ENCODE data around the gene SPPL2B.

GRCh38 chr19:2356036-2356646, 27.7 kb downstream of the SPPL2B start:
- TF ChIP-seq, protein P1, sequence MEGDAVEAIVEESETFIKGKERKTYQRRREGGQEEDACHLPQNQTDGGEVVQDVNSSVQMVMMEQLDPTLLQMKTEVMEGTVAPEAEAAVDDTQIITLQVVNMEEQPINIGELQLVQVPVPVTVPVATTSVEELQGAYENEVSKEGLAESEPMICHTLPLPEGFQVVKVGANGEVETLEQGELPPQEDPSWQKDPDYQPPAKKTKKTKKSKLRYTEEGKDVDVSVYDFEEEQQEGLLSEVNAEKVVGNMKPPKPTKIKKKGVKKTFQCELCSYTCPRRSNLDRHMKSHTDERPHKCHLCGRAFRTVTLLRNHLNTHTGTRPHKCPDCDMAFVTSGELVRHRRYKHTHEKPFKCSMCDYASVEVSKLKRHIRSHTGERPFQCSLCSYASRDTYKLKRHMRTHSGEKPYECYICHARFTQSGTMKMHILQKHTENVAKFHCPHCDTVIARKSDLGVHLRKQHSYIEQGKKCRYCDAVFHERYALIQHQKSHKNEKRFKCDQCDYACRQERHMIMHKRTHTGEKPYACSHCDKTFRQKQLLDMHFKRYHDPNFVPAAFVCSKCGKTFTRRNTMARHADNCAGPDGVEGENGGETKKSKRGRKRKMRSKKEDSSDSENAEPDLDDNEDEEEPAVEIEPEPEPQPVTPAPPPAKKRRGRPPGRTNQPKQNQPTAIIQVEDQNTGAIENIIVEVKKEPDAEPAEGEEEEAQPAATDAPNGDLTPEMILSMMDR (IDR thresholded peaks at IDR 0.05), result no peak
- TF ChIP-seq POLR2A (IDR thresholded peaks at IDR 0.05), result no peak
